ENCODE measurements around the gene FTO.

DNA sequence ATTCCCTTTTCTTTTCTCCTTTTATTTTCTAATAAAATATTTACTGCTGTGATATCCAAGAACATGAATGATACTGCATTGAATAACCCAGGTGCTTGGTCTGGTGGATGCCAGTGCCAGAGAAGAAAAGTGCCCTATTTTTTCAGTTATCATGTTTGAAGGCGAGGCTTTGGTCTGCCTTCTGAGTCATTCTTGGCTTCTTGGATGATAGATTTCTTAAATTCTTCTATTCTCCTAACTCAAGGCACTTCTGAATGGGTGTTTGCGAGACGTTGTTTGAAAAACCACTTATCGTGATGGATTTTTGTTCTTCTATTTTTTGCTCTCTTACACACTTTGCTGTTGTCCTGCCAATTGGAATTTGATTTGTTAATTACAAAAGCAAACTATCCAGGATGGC, 66.7 kb downstream of the FTO start:
- TF ChIP-seq POLR2AphosphoS5 (IDR thresholded peaks at IDR 0.05) (no peak), POLR2A (IDR thresholded peaks at IDR 0.05) (no peak)
